Measurements from ENCODE around the gene IPO5.

The IPO5 gene

DNA sequence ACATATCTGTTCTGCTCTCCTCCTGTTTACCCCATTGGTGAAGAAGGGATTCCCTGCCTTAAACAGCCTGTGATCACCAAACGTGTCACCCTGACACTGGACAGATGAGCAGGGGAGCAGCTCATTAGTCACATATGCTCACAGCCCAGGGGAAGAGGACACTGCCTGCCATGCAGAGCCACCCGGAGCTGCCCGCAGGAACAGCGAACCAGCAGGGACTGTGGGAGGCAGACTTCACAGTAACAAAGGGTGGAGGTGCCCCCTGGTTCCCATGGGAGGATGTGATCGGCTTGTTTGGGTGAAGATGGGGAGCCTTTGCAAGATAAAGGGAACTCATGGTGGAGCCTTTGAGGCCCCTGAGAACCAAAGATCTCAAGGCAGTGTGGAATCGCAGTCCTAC, 100.8 kb downstream of the IPO5 start:
- Histone ChIP-seq H3K36me3 (replicated peaks) (no peaks in the 10 kb centered on the region), H3K4me3 (ENCODE audit: low read depth, low read length) (no peak overlapping the region), H3K27ac (no peak overlapping the region), H3K27me3 (replicated peaks) (no peaks in the 10 kb centered on the region)
- no peak for DNase-seq
- in situ Hi-C loops (cut with HindIII; ENCODE audit: low pct_ligation_motif_present, low sequenced_read_pairs) = no loop called here
- TF ChIP-seq, protein P1, sequence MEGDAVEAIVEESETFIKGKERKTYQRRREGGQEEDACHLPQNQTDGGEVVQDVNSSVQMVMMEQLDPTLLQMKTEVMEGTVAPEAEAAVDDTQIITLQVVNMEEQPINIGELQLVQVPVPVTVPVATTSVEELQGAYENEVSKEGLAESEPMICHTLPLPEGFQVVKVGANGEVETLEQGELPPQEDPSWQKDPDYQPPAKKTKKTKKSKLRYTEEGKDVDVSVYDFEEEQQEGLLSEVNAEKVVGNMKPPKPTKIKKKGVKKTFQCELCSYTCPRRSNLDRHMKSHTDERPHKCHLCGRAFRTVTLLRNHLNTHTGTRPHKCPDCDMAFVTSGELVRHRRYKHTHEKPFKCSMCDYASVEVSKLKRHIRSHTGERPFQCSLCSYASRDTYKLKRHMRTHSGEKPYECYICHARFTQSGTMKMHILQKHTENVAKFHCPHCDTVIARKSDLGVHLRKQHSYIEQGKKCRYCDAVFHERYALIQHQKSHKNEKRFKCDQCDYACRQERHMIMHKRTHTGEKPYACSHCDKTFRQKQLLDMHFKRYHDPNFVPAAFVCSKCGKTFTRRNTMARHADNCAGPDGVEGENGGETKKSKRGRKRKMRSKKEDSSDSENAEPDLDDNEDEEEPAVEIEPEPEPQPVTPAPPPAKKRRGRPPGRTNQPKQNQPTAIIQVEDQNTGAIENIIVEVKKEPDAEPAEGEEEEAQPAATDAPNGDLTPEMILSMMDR (IDR thresholded peaks at IDR 0.05; ENCODE audit: low read depth, low read length, missing control alignments) = no peak

GRCh38 chr13:98055623-98056022, 102.1 kb downstream of the IPO5 start:
- in situ Hi-C loops (cut with HindIII; ENCODE audit: low pct_ligation_motif_present, low sequenced_read_pairs) = no loop called here
- DNase-seq = no peak
- Histone ChIP-seq H3K36me3 (replicated peaks) (no peaks in the 10 kb centered on the region), H3K27me3 (replicated peaks) (no peaks in the 10 kb centered on the region), H3K4me3 (ENCODE audit: low read depth, low read length) (no peak overlapping the region), H3K27ac (no peak overlapping the region)
- TF ChIP-seq, protein P1 (IDR thresholded peaks at IDR 0.05; ENCODE audit: low read depth, low read length, missing control alignments) = no peak

GRCh38 chr13:98056839-98057410, 103.5 kb downstream of the IPO5 start:
- TF ChIP-seq, protein P1 (IDR thresholded peaks at IDR 0.05; ENCODE audit: low read depth, low read length, missing control alignments) = no peak
- no peak for DNase-seq
- no peak overlapping the region for H3K27ac ChIP-seq
- no peaks in the 10 kb centered on the region for H3K36me3 ChIP-seq (replicated peaks)
- in situ Hi-C loops (cut with HindIII; ENCODE audit: low pct_ligation_motif_present, low sequenced_read_pairs) = no loop called here
- no peak overlapping the region for H3K4me3 ChIP-seq (ENCODE audit: low read depth, low read length)
- H3K27me3 ChIP-seq (replicated peaks) = no peaks in the 10 kb centered on the region

DNA sequence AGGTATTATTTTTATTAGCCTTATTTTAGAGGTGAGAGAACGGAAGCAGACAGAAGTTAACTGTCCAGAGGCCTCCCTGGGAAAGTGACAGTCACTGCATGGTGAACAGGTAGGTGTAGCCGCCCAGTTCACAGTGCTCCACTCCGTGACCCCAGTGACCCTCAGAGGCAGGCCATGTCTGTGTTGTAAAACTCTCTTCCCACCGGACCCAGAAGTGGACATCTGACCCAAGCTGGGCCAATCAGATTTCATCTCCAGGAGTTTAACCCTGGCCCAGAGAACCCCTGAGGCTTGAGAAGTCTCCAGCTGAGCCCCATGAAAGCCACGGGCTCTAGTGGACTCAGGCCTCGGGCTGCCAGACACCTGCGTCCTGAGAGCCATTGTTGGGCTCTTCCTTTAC, 105.8 kb downstream of the IPO5 start:
- Histone ChIP-seq H3K36me3 (replicated peaks) (no peaks in the 10 kb centered on the region), H3K27me3 (replicated peaks) (no peaks in the 10 kb centered on the region), H3K4me3 (ENCODE audit: low read depth, low read length) (no peak overlapping the region), H3K27ac (no peak overlapping the region)
- DNase-seq = no peak
- TF ChIP-seq, protein P1 (IDR thresholded peaks at IDR 0.05; ENCODE audit: low read depth, low read length, missing control alignments) = no peak
- in situ Hi-C loops (cut with HindIII; ENCODE audit: low pct_ligation_motif_present, low sequenced_read_pairs) = no loop called here

DNA sequence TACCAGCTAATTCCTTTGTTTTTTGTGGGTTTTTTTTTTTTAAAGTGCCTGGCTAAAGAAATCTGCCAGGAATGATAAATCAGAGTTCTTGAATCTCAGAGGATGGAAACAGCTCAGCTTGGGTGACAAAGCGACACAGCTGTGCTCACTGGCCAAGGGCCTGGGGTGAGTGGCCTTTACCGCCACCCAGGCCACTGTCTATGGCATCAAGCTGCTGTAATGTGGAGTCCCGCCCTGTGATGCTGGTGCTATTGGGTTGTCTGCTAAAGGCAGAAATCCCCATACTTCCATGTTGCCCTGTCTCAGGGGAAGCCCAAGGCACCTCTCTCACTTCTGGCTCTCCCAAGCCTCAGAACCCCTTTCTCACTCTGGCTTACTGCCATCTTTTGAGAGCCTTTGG, 106.8 kb downstream of the IPO5 start:
- TF ChIP-seq, protein P1 (IDR thresholded peaks at IDR 0.05; ENCODE audit: low read depth, low read length, missing control alignments) = no peak
- Histone ChIP-seq H3K27me3 (replicated peaks) (no peaks in the 10 kb centered on the region), H3K36me3 (replicated peaks) (no peaks in the 10 kb centered on the region), H3K4me3 (ENCODE audit: low read depth, low read length) (no peak overlapping the region), H3K27ac (no peak overlapping the region)
- in situ Hi-C loops (cut with HindIII; ENCODE audit: low pct_ligation_motif_present, low sequenced_read_pairs) = no loop called here
- no peak for DNase-seq

DNA sequence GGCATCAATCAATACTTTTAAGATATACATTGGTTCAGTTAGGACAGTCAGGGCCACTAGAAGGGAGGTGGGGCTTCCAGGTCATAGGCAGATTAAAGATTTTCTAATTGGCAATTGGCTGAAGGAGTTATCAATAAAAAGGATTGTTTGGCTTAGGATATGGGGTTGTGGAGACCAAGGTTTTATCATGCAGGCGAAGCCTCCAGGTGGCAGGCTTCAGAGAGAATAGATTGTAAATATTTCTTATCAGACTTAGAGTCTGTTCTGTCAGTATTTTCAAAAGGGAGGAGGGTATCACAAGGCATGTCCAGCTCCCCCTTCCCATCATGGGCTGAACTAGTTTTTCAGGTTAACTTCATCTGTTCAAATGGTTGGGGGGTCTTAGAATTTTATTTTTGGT, 112.0 kb downstream of the IPO5 start:
- no peak for DNase-seq
- Histone ChIP-seq H3K4me3 (ENCODE audit: low read depth, low read length) (no peak overlapping the region), H3K27ac (no peak overlapping the region), H3K36me3 (replicated peaks) (no peaks in the 10 kb centered on the region), H3K27me3 (replicated peaks) (no peaks in the 10 kb centered on the region)
- in situ Hi-C loops (cut with HindIII; ENCODE audit: low pct_ligation_motif_present, low sequenced_read_pairs) = no loop called here
- TF ChIP-seq, protein P1 (IDR thresholded peaks at IDR 0.05; ENCODE audit: low read depth, low read length, missing control alignments) = peak; percentile 9
